Forelimb muscle (tissue), 1 donor: Measurements from ENCODE around the gene DOK7. TPM values are rescaled to one million over a fixed set of nuclear protein-coding genes. Genes with fewer than 3 reads are reported as not detected.

Experiments
- DNase-seq: peaks from one replicate; pipeline ENCODE4 v3.0.0-alpha.2; 2013; ENCODE audit warnings: low read depth
- polyA plus RNA-seq: library from polyadenylated mRNA; unstranded; fragments of 120-200 nt; gene quantifications from one replicate; pipeline ENCODE4 v1.2.1, GENCODE V29; 2013; ENCODE audit not compliant: insufficient read length

Gene DOK7
- polyA plus RNA-seq, 1 donor, result 18.4 TPM

DNA sequence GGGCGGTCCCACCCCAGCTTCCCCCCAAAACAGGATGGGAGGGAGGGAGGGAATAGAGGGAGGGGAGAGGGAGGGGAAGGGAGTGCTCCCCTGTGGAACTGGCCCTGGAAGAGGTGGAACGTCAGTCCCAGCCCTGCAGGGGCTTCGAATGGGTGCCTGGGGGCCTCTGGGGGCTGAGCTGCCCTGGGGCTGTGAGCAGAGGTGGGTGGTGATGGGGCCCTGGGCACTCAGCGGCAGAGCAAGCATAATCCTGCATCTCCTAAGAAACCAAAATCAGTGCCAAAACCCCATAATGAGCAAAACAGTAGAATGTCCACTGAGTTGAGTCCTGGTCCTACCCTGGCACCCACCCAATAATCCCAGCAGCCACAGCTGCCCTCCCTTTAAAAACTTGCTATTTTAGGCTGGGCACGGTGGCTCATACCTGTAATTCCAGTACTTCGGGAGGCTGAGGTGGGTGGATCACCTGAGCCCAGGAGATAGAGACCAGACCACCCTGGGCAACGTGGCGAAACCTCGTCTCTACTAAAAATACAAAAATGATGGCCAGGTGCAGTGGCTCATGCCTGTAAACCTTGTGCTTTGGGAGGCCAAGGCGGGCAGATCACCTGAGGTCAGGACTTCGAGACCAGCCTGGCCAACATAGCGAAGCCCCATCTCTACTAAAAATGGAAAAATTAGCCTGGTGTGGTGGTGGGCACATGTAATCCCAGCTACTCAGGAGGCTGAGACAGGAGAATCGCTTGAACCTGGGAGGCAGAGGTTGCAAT is 11.1 kb downstream of the DOK7 start:
- no peak for DNase-seq

- no peak for DNase-seq
Measured at GRCh38 chr4:3475041-3475712, 12.1 kb downstream of the DOK7 start.

- no peak for DNase-seq
Measured at GRCh38 chr4:3475713-3476260, 12.7 kb downstream of the DOK7 start.

DNA sequence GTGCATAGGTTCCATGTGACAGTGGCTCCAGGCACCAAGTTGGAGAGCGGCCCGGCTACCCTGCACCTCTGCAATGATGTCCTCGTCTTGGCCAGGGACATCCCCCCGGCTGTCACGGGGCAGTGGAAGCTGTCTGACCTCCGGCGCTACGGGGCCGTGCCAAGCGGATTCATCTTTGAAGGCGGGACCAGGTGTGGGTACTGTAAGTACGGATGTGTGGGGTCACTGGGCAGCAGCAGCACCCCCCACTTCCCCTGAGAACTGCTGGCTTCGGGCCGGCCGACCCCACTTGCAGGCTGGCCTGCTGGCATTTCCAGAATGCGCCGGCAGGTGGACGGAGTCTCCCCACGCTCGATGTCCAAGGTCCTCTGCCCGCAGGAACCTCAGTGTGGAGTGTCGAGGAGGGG is 13.2 kb downstream of the DOK7 start:
- no peak for DNase-seq

- no peak for DNase-seq
Measured at GRCh38 chr4:3476936-3477749, 14.0 kb downstream of the DOK7 start.

DNA sequence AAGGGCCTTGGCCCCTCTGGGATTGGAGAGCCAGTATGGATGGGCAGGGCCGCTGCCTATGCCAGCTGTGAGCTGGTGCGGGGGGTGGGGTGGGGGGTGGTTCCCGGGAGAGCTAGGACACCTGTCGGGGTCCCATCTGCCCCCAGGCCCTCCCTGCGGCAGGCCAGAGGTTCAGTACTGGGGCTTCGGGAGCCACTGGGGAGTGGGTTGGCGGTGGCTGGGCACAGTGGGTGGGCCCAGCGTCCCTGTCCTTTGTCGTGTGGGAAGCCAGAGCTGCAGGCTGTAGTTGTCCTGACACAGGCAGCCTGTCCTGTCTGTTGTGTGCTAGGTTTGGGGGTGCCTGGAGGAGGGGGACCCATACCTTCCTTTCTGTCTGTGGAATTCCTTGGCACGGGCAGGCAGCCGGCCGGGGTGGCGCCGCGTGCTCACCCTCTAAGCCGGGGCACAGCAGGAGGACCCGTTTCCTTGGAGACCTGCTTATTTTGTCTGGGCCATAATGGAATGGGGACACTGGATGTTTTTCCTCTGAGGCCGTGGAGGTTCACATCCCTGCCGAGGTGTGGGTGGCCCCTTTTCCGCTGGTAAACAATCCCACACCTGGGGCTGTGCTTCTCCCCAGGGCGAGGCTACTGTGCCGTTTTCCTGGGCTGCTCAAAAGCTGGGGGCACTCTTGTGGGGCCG is 14.8 kb downstream of the DOK7 start:
- DNase-seq, result no peak

DNA sequence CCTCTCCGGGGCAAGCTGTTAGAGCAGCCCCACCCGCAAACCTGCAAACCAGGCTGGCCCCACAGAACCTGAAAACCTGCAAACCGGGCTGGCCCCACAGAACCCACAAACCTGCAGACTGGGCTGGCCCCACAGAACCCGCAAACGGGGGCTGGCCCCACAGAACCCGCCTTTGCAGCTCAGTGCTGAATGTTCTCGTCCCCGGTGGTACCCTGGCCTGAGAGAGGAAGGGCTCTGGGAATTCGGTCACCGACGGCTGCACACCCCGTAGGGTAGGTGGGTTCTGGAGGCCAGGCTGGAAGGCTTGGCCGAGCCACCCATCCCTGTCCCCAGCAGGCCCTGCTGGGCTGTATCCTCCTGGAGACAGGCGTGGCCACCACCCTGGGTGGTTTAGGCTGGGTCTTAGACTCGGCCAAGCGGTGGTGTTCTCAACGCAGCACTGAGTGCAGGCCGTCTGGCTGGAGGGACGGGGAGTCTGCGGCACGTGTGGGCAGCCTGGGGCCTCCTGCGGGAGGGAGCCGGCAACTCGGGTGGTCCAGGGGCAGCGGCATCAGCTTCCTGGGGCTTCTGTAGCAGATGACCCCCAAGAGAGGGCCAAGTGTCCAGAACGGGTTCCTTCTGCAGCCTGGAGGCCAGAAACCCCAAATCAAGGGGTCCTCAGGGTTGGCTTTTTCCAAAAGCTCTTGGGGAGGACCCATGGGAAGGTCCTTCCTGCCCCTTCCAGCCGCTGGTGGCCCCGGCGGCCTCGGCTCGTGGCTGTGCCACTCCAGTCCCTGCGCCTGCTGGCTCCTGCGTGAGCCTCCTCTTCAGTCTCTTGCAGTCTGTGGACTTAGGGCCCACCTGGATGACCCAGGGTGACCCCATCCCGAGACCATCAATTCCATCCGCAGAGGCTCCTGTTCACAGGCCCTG is 15.6 kb downstream of the DOK7 start:
- no peak for DNase-seq

- no peak for DNase-seq
Measured at GRCh38 chr4:3479358-3480101, 16.4 kb downstream of the DOK7 start.

- DNase-seq, result peak; percentile 25
Measured at GRCh38 chr4:3480528-3481112, 17.5 kb downstream of the DOK7 start.

GRCh38 chr4:3481113-3481531 is 18.0 kb downstream of the DOK7 start:
- no peak for DNase-seq

- DNase-seq, result no peak
Measured at GRCh38 chr4:3481783-3482393, 18.8 kb downstream of the DOK7 start.

DNA sequence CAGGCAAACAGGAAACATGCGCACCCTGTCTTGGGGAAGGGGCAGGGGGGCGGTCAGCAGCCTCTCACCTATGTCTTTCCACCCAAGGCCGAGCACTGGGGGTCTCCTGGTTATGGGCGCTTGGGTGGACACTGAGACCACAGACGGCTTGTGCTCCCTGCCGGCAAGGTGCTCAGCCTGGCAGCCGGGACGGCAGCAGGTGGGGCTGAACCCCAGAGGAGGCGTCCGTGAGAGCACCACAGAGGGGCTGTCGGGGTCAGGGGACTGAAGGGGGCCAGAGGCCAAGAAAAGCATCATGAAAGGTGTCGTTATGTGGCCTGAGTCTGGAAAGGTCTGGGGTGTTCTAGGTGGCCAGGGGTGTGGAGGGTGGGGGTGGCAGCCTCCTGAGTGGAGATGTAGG is 19.6 kb downstream of the DOK7 start:
- no peak for DNase-seq

DNA sequence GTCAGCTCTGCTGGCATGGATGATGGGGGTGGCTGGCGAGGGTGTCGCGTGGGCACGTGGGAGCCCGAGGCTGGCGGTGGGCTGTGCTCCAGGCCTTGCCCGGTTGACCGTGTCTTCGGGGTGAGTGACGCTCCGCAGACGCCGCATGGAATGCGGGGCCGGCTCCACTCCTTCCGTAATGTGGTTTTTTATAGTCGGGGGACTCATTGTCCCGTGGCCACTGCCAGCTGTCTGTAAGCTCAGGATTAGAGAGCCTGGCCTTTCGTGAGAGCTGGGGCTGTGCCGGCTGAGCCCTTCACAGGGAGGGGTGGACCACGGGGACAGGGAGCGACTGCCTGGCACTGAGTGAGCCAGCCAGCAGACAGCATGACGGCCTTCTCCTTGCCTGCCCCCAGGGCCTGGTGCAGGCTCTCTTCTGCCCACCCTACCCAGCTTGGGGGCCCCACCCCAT is 20.4 kb downstream of the DOK7 start:
- DNase-seq, result no peak

GRCh38 chr4:3484057-3484973 is 21.2 kb downstream of the DOK7 start:
- DNase-seq, result no peak

DNA sequence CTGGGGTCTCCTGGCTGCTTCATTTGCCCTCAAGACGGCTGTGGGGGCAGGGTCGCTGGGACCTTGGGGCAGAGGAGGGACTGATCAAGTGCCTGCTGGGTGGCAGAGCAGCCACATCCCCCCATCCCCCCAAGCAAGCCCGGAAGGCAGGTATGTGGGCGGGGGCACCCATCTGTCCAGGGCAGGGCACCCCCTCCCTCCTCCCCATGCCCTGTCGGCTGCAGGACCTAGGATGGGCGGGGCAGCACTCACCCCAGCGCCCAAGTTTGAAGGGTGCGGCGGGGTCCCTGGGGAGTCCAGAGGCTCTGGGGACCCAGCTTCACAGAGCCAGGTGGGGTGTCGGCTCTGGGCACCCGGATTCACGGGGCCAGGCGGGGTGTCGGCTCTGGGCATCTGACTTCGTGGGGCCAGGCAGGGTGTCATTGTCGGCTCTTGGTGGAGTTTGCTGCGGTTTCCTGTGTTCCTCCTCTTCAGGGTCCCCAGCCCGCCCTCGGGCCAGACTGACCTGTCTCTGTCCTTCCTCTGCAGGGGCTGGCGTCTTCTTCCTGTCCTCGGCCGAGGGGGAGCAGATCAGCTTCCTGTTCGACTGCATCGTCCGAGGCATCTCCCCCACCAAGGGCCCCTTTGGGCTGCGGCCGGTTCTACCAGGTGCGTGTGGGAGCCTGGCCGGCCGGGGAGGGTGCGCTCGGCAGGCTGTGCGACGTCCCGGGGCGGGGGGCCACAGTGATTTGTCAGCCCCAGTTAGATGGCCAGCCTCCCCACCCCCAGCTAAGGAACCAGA is 22.1 kb downstream of the DOK7 start:
- DNase-seq, result no peak

DNA sequence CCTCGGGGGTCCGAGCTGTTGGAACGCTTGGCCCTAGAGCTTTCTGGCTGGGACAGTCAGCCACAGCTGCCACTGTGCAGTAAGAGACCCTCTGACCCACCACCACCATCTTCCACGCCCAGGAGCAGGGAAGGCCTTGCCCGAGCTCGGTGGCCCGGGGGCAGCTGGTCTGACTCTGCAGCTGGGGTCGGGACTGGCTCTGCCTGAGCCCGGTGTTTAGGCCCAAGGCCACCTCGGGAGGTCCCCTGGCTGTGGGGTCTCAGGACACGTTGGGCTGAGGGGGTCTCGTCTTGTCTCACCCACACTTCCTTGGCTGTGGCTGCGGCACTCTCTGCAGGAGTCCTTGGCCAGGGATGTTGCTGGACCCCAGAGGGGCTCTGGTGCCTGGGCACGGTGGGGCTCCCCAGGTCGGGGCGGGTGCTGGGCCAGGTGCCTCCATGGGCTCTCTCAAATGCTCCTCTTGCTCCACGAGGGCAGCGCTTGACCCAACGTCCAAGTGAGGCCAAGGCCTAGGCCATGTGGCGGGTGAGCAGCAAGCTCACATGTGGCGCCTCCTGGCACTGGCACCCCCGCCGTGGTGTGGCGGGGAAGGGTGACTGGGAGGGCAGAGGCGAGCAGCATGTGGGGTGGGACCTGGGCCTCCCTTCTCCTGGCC is 22.9 kb downstream of the DOK7 start:
- no peak for DNase-seq
